GM19324 (cell line): Measurements from ENCODE around the gene TAS2R9.
"Not testable (repeated sequence)": the region's sequence is repeated elsewhere in the genome, so short reads cannot be mapped to it uniquely, and the experiment has no call there.

Source experiments
- ATAC-seq: cut with Tn5 transposase; IDR thresholded peaks from one replicate; pipeline ENCODE4 v1.9.1; 2021; ENCODE audit warnings: mild to moderate bottlenecking, moderate library complexity; ENCODE audit not compliant: unreplicated experiment, low FRiP score

TAS2R9 gene, protein sequence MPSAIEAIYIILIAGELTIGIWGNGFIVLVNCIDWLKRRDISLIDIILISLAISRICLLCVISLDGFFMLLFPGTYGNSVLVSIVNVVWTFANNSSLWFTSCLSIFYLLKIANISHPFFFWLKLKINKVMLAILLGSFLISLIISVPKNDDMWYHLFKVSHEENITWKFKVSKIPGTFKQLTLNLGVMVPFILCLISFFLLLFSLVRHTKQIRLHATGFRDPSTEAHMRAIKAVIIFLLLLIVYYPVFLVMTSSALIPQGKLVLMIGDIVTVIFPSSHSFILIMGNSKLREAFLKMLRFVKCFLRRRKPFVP

DNA sequence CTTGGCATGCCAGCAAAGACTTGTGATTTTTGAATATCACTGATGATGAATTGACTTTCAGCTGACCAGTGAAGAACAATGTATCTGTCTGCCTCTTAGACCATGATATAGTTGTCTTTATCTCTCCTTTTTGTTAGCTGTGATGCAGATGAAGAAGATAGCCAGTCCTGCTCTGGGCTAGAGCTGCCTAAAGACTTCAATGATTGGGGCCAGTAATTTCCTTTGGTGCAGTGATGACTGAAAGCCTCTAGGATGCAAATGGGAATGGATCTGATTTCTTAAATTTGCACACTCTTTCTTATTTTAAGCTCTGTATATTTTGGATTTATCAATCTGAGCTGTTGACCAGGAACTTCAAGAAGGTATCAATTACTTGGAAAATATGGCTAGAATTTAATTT, at the start of gene TAS2R9:
Gene TAS2R9 (minus strand): TSS at position 101 of the 400 bp plus-strand sequence. CDS start 93 bp downstream, at position 8.
- no peak for ATAC-seq

- ATAC-seq, result no peak
Observed at GRCh38 chr12:10855807-10856206, 45.8 kb upstream of the TAS2R9 start.

DNA sequence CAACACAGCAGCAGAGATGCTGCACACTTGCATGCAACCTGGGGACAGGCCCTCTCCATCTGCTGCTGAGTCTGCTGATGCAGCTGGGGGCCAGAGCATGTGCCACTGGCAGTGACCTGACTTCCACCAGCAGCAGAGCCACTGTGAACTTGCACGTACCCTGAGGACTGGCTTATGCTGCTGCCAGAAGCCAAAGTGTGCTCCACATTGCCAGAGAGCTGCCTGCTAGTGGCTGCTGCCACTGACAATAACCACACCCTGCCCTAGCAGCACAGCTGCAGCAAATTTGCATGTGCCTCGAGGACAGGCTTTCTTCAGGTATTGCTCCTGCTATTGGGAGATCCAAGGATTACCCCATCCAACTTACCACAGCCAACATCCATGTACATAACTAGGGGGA, 43.8 kb upstream of the TAS2R9 start:
- ATAC-seq, result no peak

DNA sequence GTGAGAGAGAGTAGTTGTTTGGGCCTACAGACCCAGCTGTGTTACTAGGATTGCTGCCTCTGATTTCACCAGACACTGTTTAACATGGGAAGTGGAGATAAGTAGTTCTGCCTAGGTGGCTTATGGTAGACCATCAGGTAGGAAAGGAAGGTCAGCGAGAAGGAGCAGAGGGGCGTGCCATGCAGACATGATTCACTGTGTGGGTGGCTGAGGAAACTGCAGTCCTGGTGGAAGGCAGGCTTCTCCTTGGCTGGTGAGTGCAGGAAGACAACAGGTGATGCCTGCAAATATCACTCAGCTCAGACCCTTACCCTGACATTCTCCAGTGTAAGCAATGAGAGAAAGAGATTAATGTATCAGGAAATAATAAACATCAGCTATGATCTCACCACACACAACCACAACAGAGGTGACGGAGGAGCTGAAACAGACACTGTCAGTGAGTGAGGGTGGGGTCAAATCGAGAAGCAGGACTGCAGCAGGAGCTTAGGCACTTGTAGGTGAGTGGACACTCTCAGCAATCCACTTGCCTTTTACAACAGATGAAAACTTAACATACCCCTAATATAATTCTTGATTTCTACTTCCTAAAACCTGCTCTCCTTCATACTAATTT, 41.4 kb upstream of the TAS2R9 start:
- no peak for ATAC-seq

- ATAC-seq, result no peak
Observed at GRCh38 chr12:10849425-10849878, 39.5 kb upstream of the TAS2R9 start, which contains the start of gene PRR4. PRR4 (minus strand) TSS chr12:10849475; CDS start chr12:10849437, 38 bp downstream.

DNA sequence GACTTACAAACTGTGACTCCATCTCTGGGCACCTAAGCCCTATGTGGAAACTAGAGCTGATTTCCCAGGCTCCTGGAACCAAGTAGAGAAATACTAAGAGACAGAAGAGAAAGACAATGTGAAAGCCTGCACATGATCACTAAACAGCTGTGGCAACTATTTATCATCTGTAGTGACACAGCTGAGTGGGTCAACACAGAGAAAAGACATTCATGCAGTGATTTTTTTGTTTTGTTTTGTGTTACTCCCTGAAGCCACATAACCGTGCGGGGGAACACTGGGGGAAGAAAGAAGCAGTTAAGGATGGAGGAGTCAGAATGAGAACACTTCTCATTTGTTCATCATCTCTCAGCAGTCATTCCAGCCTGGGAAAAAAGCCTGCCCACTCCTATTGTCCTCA, 37.8 kb upstream of the TAS2R9 start:
- no peak for ATAC-seq

GRCh38 chr12:10842862-10843261, 32.9 kb upstream of the TAS2R9 start:
- no peak for ATAC-seq

- ATAC-seq, result no peak
Observed at GRCh38 chr12:10838461-10838860, 28.5 kb upstream of the TAS2R9 start.

GRCh38 chr12:10829994-10830393, 20.0 kb upstream of the TAS2R9 start:
- ATAC-seq, result no peak

- ATAC-seq, result no peak
Observed at GRCh38 chr12:10826258-10826657, 16.3 kb upstream of the TAS2R9 start, which contains the start of gene TAS2R10. TAS2R10 (minus strand) TSS chr12:10826358; CDS start chr12:10826269, 89 bp downstream.

DNA sequence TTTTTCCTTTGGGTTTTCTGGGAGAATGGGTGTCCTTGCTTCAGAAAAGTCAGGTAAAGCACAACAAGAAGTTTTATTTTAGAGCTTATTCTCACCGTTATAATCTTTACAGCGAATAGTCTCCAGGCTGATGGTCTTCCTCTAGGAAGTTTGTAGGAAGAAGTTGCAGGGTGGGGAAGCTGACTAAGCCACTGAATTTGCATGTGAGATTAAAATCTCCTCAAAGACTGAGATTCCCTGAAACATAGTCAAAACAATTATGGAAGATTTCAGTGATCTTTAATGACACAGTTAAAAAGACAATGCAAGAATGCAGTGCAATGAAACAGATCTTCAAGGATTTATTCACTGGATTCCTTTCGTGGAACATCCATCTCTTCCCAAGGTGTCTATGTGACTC, 15.0 kb upstream of the TAS2R9 start:
- ATAC-seq, result no peak

DNA sequence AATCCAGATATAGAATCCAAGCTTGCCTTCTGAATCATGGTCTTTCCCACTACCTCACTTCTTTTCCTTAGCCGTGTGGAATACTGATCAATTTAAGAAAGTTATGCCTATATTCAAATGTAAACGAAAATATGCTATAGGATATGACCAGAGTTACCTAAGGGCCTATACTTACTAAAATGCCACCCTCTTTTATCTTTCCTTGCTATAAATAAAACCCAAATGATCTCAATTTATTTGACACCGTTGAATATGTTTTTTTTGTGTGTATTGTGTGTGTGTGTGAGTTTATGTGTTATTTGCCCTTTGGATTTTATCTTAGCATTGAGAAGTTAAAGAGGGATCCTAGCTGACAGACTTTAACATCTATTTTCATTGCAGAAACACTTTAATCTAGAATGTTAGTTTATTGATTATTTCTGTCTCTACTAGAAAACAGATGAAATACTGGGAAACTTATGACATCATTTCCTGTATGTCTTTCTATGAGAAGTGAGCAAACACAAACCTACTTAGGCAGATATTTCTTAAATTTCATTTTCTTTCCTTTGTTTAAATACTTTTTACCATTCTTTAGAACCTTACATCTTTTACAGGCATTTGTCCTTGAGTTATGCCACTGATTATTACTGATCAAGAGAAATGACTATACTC, 2.0 kb upstream of the TAS2R9 start:
- no peak for ATAC-seq

DNA sequence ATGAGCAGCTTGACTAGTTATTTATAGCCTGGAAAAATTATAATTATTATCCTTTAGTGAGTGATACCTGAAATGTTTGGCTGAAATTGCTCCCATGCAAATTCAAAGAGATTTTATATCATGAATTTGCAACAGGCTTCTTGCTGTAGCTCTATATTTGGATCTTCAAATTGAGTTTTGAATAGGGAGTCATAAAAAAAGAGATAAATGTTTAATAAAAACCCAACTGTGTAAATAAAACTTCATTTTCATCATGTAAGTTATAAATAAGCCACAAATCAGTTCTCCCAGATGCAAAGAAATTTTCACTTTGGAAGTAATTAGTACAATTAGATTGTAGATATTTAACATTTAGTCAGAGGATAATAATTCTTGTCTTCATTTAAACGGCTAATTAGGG, 2.8 kb downstream of the TAS2R9 start, which contains the start of gene TAS2R8:
Gene TAS2R8 (minus strand): TSS at position 101 of the 400 bp plus-strand sequence. CDS start 306 bp downstream, outside the sequence.
- ATAC-seq, result no peak

GRCh38 chr12:10802587-10802986, 7.4 kb downstream of the TAS2R9 start, which contains the start of gene TAS2R7:
TAS2R7 (minus strand) TSS chr12:10802627; CDS start chr12:10802570, 57 bp downstream.
- no peak for ATAC-seq

- no peak for ATAC-seq
Observed at GRCh38 chr12:10801741-10802140, 8.2 kb downstream of the TAS2R9 start.

DNA sequence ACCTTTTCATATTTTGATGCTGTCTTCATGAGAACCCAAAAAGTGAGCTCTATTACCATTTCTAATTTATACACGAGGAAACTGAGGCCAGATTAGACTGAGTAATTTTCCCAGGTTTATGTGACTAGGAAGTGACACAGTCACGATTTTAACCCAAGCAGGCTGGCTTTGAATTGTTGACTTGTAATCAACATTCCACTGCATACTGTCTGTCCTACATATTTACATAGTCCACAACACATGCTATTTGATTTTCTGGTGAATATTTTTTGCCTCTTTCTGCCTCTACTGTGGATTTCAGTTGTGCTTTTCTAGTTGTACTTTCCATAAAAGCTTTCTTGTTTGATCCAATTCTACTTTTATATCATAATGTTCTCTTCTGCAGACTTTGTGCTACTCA, 15.7 kb downstream of the TAS2R9 start:
- ATAC-seq, result no peak

DNA sequence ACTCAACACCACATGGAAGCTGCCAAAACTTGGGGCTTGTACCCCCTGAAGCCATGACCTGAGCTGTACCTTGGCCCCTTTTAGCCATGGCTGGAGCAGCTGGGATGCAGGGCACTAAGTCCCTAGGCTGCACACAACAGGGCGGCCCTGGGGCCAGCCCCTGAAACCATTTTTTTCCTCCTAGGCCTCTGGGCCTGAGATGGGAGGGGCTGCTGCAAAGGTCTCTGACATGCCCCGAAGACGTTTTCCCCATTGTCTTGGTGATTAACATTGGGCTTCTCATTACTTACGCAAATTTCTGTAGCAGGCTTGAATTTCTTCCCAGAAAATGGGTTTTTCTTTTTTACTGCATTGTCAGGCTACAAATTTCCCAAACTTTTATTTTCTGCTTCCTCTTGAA, 18.2 kb downstream of the TAS2R9 start:
- not testable (repeated sequence) for ATAC-seq

DNA sequence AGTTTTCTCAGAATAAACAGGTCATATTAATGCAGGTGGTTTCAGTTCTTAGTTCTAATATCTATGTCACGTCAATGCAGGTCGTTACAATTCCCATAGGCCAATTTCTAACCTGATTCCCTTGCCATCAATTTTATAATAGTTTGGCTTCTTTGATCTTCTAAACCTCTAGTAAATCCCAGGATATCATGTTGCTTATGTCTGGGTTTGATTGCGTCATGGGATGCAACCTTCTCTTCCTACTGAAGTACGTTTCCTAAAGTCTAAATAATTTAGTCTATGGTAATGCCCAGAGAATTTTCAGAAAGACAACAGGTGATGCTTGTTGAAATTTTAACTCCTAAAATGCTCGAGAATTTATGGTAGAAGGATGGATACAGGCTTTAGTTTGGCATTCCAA, 26.7 kb downstream of the TAS2R9 start:
- no peak for ATAC-seq

- ATAC-seq, result no peak
Observed at GRCh38 chr12:10779103-10779502, 30.9 kb downstream of the TAS2R9 start.

- no peak for ATAC-seq
Observed at GRCh38 chr12:10771132-10771733, 38.7 kb downstream of the TAS2R9 start.

DNA sequence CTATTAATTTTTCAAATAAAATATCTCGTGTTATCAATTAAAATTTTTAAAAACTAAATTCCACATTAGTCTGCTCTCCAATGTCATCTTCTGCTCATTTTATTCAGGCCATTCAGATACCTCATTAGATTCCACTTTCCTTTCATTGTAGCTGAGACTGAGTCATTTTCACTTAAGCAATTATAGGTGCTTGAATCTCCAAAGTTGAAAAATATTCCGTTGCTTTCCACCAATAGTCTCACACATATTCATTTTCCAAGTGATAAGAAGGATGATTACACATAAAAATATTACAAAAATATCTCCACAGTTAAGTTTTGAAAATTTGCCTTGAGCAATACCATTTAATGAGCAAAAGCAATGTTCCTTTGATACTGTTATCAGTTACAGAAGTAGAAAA, 50.3 kb downstream of the TAS2R9 start:
- ATAC-seq, result no peak
